Suprapubic skin (tissue), 4 donors: ENCODE measurements around the gene DDX19B.

Experiments used
- CTCF ChIP-seq, 2 donors: fragments of 200-600 bp in 1 of 2; fragments of 450-650 bp in 1 of 2; sonication (generic) in 1 of 2; IDR thresholded peaks; one replicate each; pipeline ENCODE4 v1.5.1; 2016 to 2019; ENCODE audit warnings: antibody characterized with exemption in 2 of 2, mild to moderate bottlenecking in 1 of 2, moderate library complexity in 1 of 2
- EP300 ChIP-seq: sonication (generic); formaldehyde crosslinking; IDR thresholded peaks from one replicate; pipeline ENCODE4 v1.6.1; 2017; ENCODE audit warnings: antibody characterized with exemption
- POLR2A ChIP-seq, 2 donors: fragments of 450-650 bp; IDR thresholded peaks; one replicate each; pipeline ENCODE4 v1.6.1; 2017; ENCODE audit warnings: antibody characterized with exemption in 2 of 2, mild to moderate bottlenecking in 2 of 2, moderate library complexity in 2 of 2
- POLR2AphosphoS5 ChIP-seq, 3 donors: sonication (generic); formaldehyde crosslinking; IDR thresholded peaks; one replicate each; pipeline ENCODE4 v1.6.1; 2017; ENCODE audit warnings: antibody characterized with exemption in 3 of 3

GRCh38 chr16:70294385-70295025, 4.5 kb upstream of the DDX19B start:
- TF ChIP-seq POLR2A (IDR thresholded peaks at IDR 0.05) (no peak), POLR2AphosphoS5 (IDR thresholded peaks at IDR 0.05) (no peak), EP300 (no peak), CTCF (IDR thresholded peaks at IDR 0.05) (no peak)
